Liver (tissue), 9 donors: ENCODE results near the gene APBA1. TPM values are rescaled to one million over a fixed set of nuclear protein-coding genes. Genes with fewer than 3 reads are reported as not detected.

Experiments
- DNase-seq: peaks from one replicate; pipeline ENCODE4 v3.0.0-alpha.2; 2017; ENCODE audit warnings: low spot score
- H3K27ac ChIP-seq, 2 donors: one replicate each; pipeline ENCODE4 v1.7.0; 2013; ENCODE audit warnings: inconsistent platforms in 2 of 2, low read length in 2 of 2, control low read depth in 1 of 2, low read depth in 1 of 2, mild to moderate bottlenecking in 1 of 2
- H3K27me3 ChIP-seq, 4 donors: one replicate each; pipeline versions ENCODE4 v1.6.1 to v1.7.0; 2013; ENCODE audit warnings: low read length in 3 of 4, inconsistent platforms in 1 of 4, mild to moderate bottlenecking in 1 of 4, moderate library complexity in 1 of 4; ENCODE audit not compliant: control insufficient read depth in 4 of 4, insufficient read depth in 4 of 4
- H3K36me3 ChIP-seq, 4 donors: one replicate each; pipeline versions ENCODE4 v1.6.1 to v1.7.0; 2013; ENCODE audit warnings: low read length in 3 of 4, mild to moderate bottlenecking in 3 of 4, low read depth in 1 of 4, moderate library complexity in 1 of 4; ENCODE audit not compliant: control insufficient read depth in 4 of 4, insufficient read depth in 3 of 4
- H3K4me1 ChIP-seq, 4 donors: one replicate each; pipeline versions ENCODE4 v1.6.1 to v1.7.0; 2013; ENCODE audit warnings: low read length in 3 of 4, mild to moderate bottlenecking in 3 of 4, moderate library complexity in 1 of 4; ENCODE audit not compliant: control insufficient read depth in 4 of 4, insufficient read depth in 4 of 4
- H3K4me3 ChIP-seq, 3 donors: one replicate each; pipeline versions ENCODE4 v1.6.1 to v1.7.0; 2013; ENCODE audit warnings: low read length in 3 of 3, control low read depth in 1 of 3, low read depth in 1 of 3, mild to moderate bottlenecking in 1 of 3
- H3K9ac ChIP-seq, 2 donors: one replicate each; pipeline ENCODE4 v1.7.0; 2013; ENCODE audit warnings: low read length in 2 of 2, mild to moderate bottlenecking in 2 of 2, moderate library complexity in 2 of 2, control low read depth in 1 of 2, low read depth in 1 of 2
- H3K9me3 ChIP-seq, 4 donors: one replicate each; pipeline versions ENCODE4 v1.6.1 to v1.7.0; 2013; ENCODE audit warnings: low read length in 3 of 4; ENCODE audit not compliant: control insufficient read depth in 4 of 4
- ATF3 ChIP-seq: IDR thresholded peaks from 2 replicates; pipeline ENCODE4 v1.6.1; 2016; ENCODE audit warnings: antibody characterized with exemption
- CTCF ChIP-seq: fragments of 150-350 bp; IDR thresholded peaks from 2 replicates; pipeline ENCODE4 v1.5.1; 2017; ENCODE audit warnings: improper control_type of control experiment, low read depth, low read length; ENCODE audit not compliant: missing input control
- EGR1 ChIP-seq, 2 donors: IDR thresholded peaks; 2 replicates each; pipeline ENCODE4 v1.6.1; 2016 to 2018; ENCODE audit warnings: antibody characterized with exemption in 2 of 2, low read depth in 2 of 2
- FOXA1 ChIP-seq: IDR thresholded peaks from 2 replicates; pipeline ENCODE4 v1.6.1; 2016; ENCODE audit warnings: antibody characterized with exemption
- FOXA2 ChIP-seq: IDR thresholded peaks from 2 replicates; pipeline ENCODE4 v1.6.1; 2016; ENCODE audit warnings: antibody characterized with exemption
- GABPA ChIP-seq, 2 donors: IDR thresholded peaks in 1 of 2; conservative IDR thresholded peaks in 1 of 2; 2 replicates each; pipeline ENCODE4 v1.6.1; 2016; ENCODE audit warnings: antibody characterized with exemption in 2 of 2, mild to moderate bottlenecking in 1 of 2, moderate library complexity in 1 of 2
- HNF4A ChIP-seq, 2 donors: conservative IDR thresholded peaks; 2 replicates each; pipeline ENCODE4 v1.6.1; 2016; ENCODE audit warnings: antibody characterized with exemption in 2 of 2, mild to moderate bottlenecking in 2 of 2
- HNF4G ChIP-seq: IDR thresholded peaks from 2 replicates; pipeline ENCODE4 v1.6.1; 2016; ENCODE audit warnings: antibody characterized with exemption
- JUND ChIP-seq, 2 donors: IDR thresholded peaks; 2 replicates each; pipeline ENCODE4 v1.6.1; 2016; ENCODE audit warnings: antibody characterized with exemption in 2 of 2
- MAX ChIP-seq: IDR thresholded peaks from 2 replicates; pipeline ENCODE4 v1.6.1; 2016; ENCODE audit warnings: antibody characterized with exemption
- NR2F2 ChIP-seq: IDR thresholded peaks from 2 replicates; pipeline ENCODE4 v1.6.1; 2016; ENCODE audit warnings: antibody characterized with exemption
- RAD21 ChIP-seq, 2 donors: IDR thresholded peaks; 2 replicates each; pipeline ENCODE4 v1.6.1; 2016; ENCODE audit warnings: antibody characterized with exemption in 2 of 2, mild to moderate bottlenecking in 2 of 2
- REST ChIP-seq: IDR thresholded peaks from 2 replicates; pipeline ENCODE4 v1.6.1; 2016; ENCODE audit warnings: antibody characterized with exemption, mild to moderate bottlenecking
- RXRA ChIP-seq, 2 donors: IDR thresholded peaks; 2 replicates each; pipeline ENCODE4 v1.6.1; 2017 to 2018; ENCODE audit warnings: antibody characterized with exemption in 2 of 2, mild to moderate bottlenecking in 1 of 2
- SP1 ChIP-seq: IDR thresholded peaks from 2 replicates; pipeline ENCODE4 v1.6.1; 2018; ENCODE audit warnings: antibody characterized with exemption, mild to moderate bottlenecking
- TAF1 ChIP-seq: conservative IDR thresholded peaks from 2 replicates; pipeline ENCODE4 v1.6.1; 2016; ENCODE audit warnings: antibody characterized with exemption, mild to moderate bottlenecking
- YY1 ChIP-seq: IDR thresholded peaks from 2 replicates; pipeline ENCODE4 v1.6.1; 2016; ENCODE audit warnings: antibody characterized with exemption, mild to moderate bottlenecking
- ZBTB33 ChIP-seq: IDR thresholded peaks from 2 replicates; pipeline ENCODE4 v1.6.1; 2016; ENCODE audit warnings: antibody characterized with exemption
- WGBS: extraction: QIAGEN DNeasy Blood & Tissue Kit; methylation state at CpG from one replicate; pipeline ENCODE4 v1.1.7; 2013; 5-methylcytosine and 5-hydroxymethylcytosine counted together
- polyA plus RNA-seq, 2 donors: library from polyadenylated mRNA; stranded (reverse) in 1 of 2; unstranded in 1 of 2; fragments of 200-250 nt in 1 of 2; fragments of >200 nt in 1 of 2; fragmentation: Nextera tagmentation in 1 of 2; extraction: Ambion mirVana in 1 of 2; gene quantifications; one replicate each; pipeline versions ENCODE4 v1.2.1 to v1.2.3, GENCODE V29; 2013 to 2015
- total RNA-seq, 2 donors: library from RNA; depleted of rRNA; stranded (reverse); fragments of >200 nt; gene quantifications; one replicate each; pipeline ENCODE4 v1.2.3, GENCODE V29; 2014
- donor health status: healthy.
- donor health status: healthy.
- donor health status: healthy.
- donor health status: healthy.
- donor health status: healthy.

APBA1 gene
- total and polyA plus RNA-seq, 4 donors: 2.8 to 19.0 (median 6.1) TPM

- peak; percentile 83 for TF ChIP-seq ZBTB33
- peak; percentile 61 for TF ChIP-seq ATF3
Observed at GRCh38 chr9:69579760-69580581, 92.2 kb downstream of the APBA1 start (continued).

GRCh38 chr9:69579032-69579758 is 93.0 kb downstream of the APBA1 start:
- no peaks in the 10 kb centered on the region for H3K9me3 ChIP-seq
- no peaks in the 10 kb centered on the region for H3K27me3 ChIP-seq
- 84% methylated on average over 6 of the region's 6 CpGs for WGBS
- TF ChIP-seq HNF4G: no peak
- no peak for TF ChIP-seq EGR1 (IDR thresholded peaks at IDR 0.05; ENCODE audit: low read depth in 2 of 2)
- no peak for TF ChIP-seq RAD21 (IDR thresholded peaks at IDR 0.05)
- TF ChIP-seq JUND (IDR thresholded peaks at IDR 0.05): no peak
- no peak for TF ChIP-seq RXRA (IDR thresholded peaks at IDR 0.05)
- no peak for TF ChIP-seq SP1
- TF ChIP-seq HNF4A (conservative IDR thresholded peaks at IDR 0.05): no peak
- TF ChIP-seq FOXA2: no peak
- TF ChIP-seq ZBTB33: no peak
- TF ChIP-seq TAF1: no peak
- TF ChIP-seq ATF3: no peak
- no peak for TF ChIP-seq NR2F2
- no peak for TF ChIP-seq YY1
- no peak for TF ChIP-seq GABPA (IDR thresholded peaks at IDR 0.05 in 1 of 2, conservative IDR thresholded peaks at IDR 0.05 in 1 of 2)
- TF ChIP-seq CTCF: no peak
- no peak for TF ChIP-seq FOXA1
- TF ChIP-seq REST: no peak
- TF ChIP-seq MAX: no peak
- H3K9ac ChIP-seq: no peak overlapping the region
- no peak for DNase-seq
- peaks cover 5 to 47% (median 41%) of the 10 kb centered on the region in 4 donors for H3K4me1 ChIP-seq
- peak overlapping the region; percentile 67 to 71 for H3K27ac ChIP-seq
- no peak overlapping the region for H3K4me3 ChIP-seq
- no peaks in the 10 kb centered on the region for H3K36me3 ChIP-seq
